ENCODE measurements around the gene RFPL4A.
"Not testable (repeated sequence)": the region's sequence is repeated elsewhere in the genome, so short reads cannot be mapped to it uniquely, and the experiment has no call there.

The RFPL4A gene

DNA sequence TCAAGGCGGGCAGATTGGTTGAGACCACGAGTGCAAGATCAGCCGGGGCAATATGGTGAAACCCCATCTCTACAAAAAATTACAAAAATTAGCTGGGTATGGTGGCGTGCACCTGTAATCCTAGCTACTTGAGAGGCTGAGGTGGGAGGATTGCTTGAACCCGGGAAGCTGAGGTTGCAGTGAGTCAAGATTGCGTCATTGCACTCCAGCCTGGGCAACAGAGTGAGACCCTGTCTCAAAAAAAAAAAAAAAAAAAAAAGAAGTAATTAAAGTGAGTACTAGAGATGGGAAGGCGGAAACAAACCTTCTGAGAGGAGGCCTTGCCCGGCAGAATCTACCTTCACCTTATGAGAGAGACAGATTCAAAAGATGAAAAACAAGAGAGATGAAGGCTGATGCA lies 35.4 kb upstream of the RFPL4A start:
- no peak for DNase-seq (ENCODE audit: low read depth in 1 of 2, low spot score in 1 of 2)
- no peak overlapping the region for H3K4me3 ChIP-seq (replicated peaks; ENCODE audit: insufficient read depth, low read length)
- H3K27ac ChIP-seq (replicated peaks), result no peak overlapping the region
- TF ChIP-seq GABPA (IDR thresholded peaks at IDR 0.05; ENCODE audit: low read depth), result no peak
- TF ChIP-seq POLR2AphosphoS5 (IDR thresholded peaks at IDR 0.05; ENCODE audit: low read depth), result no peak
- TF ChIP-seq, protein P1, sequence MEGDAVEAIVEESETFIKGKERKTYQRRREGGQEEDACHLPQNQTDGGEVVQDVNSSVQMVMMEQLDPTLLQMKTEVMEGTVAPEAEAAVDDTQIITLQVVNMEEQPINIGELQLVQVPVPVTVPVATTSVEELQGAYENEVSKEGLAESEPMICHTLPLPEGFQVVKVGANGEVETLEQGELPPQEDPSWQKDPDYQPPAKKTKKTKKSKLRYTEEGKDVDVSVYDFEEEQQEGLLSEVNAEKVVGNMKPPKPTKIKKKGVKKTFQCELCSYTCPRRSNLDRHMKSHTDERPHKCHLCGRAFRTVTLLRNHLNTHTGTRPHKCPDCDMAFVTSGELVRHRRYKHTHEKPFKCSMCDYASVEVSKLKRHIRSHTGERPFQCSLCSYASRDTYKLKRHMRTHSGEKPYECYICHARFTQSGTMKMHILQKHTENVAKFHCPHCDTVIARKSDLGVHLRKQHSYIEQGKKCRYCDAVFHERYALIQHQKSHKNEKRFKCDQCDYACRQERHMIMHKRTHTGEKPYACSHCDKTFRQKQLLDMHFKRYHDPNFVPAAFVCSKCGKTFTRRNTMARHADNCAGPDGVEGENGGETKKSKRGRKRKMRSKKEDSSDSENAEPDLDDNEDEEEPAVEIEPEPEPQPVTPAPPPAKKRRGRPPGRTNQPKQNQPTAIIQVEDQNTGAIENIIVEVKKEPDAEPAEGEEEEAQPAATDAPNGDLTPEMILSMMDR (IDR thresholded peaks at IDR 0.05; ENCODE audit: insufficient read depth, low read length), result no peak
- TF ChIP-seq, protein P2, sequence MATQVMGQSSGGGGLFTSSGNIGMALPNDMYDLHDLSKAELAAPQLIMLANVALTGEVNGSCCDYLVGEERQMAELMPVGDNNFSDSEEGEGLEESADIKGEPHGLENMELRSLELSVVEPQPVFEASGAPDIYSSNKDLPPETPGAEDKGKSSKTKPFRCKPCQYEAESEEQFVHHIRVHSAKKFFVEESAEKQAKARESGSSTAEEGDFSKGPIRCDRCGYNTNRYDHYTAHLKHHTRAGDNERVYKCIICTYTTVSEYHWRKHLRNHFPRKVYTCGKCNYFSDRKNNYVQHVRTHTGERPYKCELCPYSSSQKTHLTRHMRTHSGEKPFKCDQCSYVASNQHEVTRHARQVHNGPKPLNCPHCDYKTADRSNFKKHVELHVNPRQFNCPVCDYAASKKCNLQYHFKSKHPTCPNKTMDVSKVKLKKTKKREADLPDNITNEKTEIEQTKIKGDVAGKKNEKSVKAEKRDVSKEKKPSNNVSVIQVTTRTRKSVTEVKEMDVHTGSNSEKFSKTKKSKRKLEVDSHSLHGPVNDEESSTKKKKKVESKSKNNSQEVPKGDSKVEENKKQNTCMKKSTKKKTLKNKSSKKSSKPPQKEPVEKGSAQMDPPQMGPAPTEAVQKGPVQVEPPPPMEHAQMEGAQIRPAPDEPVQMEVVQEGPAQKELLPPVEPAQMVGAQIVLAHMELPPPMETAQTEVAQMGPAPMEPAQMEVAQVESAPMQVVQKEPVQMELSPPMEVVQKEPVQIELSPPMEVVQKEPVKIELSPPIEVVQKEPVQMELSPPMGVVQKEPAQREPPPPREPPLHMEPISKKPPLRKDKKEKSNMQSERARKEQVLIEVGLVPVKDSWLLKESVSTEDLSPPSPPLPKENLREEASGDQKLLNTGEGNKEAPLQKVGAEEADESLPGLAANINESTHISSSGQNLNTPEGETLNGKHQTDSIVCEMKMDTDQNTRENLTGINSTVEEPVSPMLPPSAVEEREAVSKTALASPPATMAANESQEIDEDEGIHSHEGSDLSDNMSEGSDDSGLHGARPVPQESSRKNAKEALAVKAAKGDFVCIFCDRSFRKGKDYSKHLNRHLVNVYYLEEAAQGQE (IDR thresholded peaks at IDR 0.05; ENCODE audit: insufficient replicate concordance, low read depth), result no peak
- no peak for TF ChIP-seq SPI1 (IDR thresholded peaks at IDR 0.05; ENCODE audit: borderline replicate concordance, low read depth)
- H3K27me3 ChIP-seq (ENCODE audit: insufficient read depth, poor library complexity, severe bottlenecking), result no peaks in the 10 kb centered on the region

DNA sequence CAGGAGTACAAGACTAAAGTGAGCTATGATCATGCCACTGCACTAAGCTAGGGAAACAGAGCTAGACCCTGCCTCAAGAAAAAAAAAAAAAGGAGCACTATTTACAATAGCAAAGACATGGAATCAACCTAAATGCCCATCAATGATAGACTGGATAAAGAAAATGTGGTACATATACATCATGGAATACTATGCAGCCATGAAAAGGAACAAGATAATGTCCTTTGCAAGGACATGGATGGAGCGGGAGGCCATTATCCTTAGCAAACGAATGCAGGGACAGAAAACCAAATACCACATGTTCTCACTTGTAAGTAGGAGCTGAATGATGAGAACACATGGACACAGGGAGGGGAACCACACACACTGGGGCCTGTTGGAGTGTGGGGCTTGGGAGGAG lies 28.5 kb upstream of the RFPL4A start:
- not testable (repeated sequence) for H3K27me3 ChIP-seq (ENCODE audit: insufficient read depth, poor library complexity, severe bottlenecking); H3K4me3 ChIP-seq (replicated peaks; ENCODE audit: insufficient read depth, low read length)

DNA sequence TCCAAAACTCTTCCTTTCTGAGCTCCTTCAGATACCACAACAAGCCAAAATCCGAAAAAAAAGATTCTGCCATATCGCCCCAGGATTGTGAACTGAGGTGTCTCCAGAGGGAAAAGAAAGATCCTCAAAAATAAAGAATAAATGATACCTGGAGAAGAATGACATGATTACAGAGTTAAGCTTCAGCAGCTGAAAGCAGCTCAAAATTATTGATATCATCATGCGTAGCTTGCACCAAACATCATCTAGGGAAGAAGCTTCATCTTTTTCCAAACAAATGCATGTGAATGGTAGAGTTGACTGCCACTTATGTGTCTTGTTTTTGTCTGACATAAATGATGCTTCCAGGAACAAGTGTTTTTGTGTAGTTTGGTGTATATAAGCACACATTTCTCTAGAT lies 20.6 kb upstream of the RFPL4A start, which contains the start of gene NLRP9:
NLRP9 (minus strand) TSS at position 101 of the 400 bp plus-strand sequence; CDS start at position 73, 28 bp downstream.
- no peak for TF ChIP-seq SPI1 (IDR thresholded peaks at IDR 0.05; ENCODE audit: borderline replicate concordance, low read depth)
- TF ChIP-seq, protein P1 (IDR thresholded peaks at IDR 0.05; ENCODE audit: insufficient read depth, low read length), result no peak
- TF ChIP-seq, protein P2 (IDR thresholded peaks at IDR 0.05; ENCODE audit: insufficient replicate concordance, low read depth), result no peak
- no peak for TF ChIP-seq POLR2AphosphoS5 (IDR thresholded peaks at IDR 0.05; ENCODE audit: low read depth)
- TF ChIP-seq GABPA (IDR thresholded peaks at IDR 0.05; ENCODE audit: low read depth), result no peak
- Histone ChIP-seq H3K4me3 (replicated peaks; ENCODE audit: insufficient read depth, low read length) (no peak within 1 kb of the TSS), H3K27me3 (ENCODE audit: insufficient read depth, poor library complexity, severe bottlenecking) (no peaks in the 10 kb centered on the region), H3K27ac (replicated peaks) (no peak within 1 kb of the TSS)
- DNase-seq (ENCODE audit: low read depth in 1 of 2, low spot score in 1 of 2), result no peak

More for the DNA sequence above, 28.5 kb upstream of the RFPL4A start:
- not testable (repeated sequence) for H3K27ac ChIP-seq (replicated peaks); DNase-seq (ENCODE audit: low read depth in 1 of 2, low spot score in 1 of 2)

DNA sequence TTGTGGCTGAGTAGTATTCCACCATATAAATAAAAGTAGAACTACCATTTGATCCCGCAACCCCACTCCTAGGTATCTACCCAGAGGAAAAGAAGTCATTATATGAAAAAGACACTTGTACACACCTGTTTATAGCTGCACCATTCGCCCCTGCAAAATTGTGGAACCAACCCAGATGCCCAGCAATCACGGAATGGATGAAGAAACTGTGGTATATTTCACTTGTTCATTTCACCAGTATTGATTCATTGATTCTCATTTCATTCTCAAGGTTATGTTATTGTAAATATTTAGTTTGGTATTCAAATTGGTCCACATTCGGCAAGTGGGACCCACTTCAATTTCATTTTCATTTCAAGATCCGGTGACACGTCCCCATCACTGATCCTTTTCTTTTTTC lies 8.2 kb upstream of the RFPL4A start:
- Histone ChIP-seq H3K4me3 (replicated peaks; ENCODE audit: insufficient read depth, low read length) (no peak overlapping the region), H3K27ac (replicated peaks) (no peak overlapping the region), H3K27me3 (ENCODE audit: insufficient read depth, poor library complexity, severe bottlenecking) (no peaks in the 10 kb centered on the region)
- TF ChIP-seq POLR2AphosphoS5 (IDR thresholded peaks at IDR 0.05; ENCODE audit: low read depth) (no peak), SPI1 (IDR thresholded peaks at IDR 0.05; ENCODE audit: borderline replicate concordance, low read depth) (no peak), GABPA (IDR thresholded peaks at IDR 0.05; ENCODE audit: low read depth) (no peak)
- TF ChIP-seq, protein P1 (IDR thresholded peaks at IDR 0.05; ENCODE audit: insufficient read depth, low read length), result no peak
- TF ChIP-seq, protein P2 (IDR thresholded peaks at IDR 0.05; ENCODE audit: insufficient replicate concordance, low read depth), result no peak
- DNase-seq (ENCODE audit: low read depth in 1 of 2, low spot score in 1 of 2), result no peak

Measured in HL-60 (cell line).